Amniotic epithelial cell (primary cell): ENCODE results near the gene ZNF253.
"Not testable (repeated sequence)": the region's sequence is repeated elsewhere in the genome, so short reads cannot be mapped to it uniquely, and the experiment has no call there.

ENCODE experiments used
- DNase-seq: peaks from one replicate; pipeline ENCODE4 v3.0.0-alpha.2; 2010; ENCODE audit warnings: low read depth

ZNF253 gene

GRCh38 chr19:19865750-19866610 is at the start of gene ZNF253:
Gene ZNF253 (plus strand): TSS chr19:19865882. CDS start chr19:19865997, 115 bp downstream.
- peak; percentile 92 for DNase-seq

- DNase-seq, result no peak
Measured at GRCh38 chr19:19816679-19817078, 49.0 kb upstream of the ZNF253 start.

GRCh38 chr19:19817357-19817756 is 48.3 kb upstream of the ZNF253 start:
- no peak for DNase-seq

- DNase-seq, result no peak
Measured at GRCh38 chr19:19820774-19821320, 44.8 kb upstream of the ZNF253 start.

GRCh38 chr19:19821366-19821951 is 44.2 kb upstream of the ZNF253 start, which contains the start of gene ZNF506:
Gene ZNF506 (minus strand): TSS chr19:19821750. CDS start chr19:19821603, 147 bp downstream.
- DNase-seq, result peak; percentile 96

GRCh38 chr19:19821976-19822375 is 43.7 kb upstream of the ZNF253 start:
- DNase-seq, result not testable (repeated sequence)

GRCh38 chr19:19823916-19824315 is 41.8 kb upstream of the ZNF253 start:
- DNase-seq, result no peak

GRCh38 chr19:19826875-19827274 is 38.8 kb upstream of the ZNF253 start:
- DNase-seq, result no peak

GRCh38 chr19:19835560-19836038 is 30.1 kb upstream of the ZNF253 start:
- DNase-seq, result no peak

- no peak for DNase-seq
Measured at GRCh38 chr19:19847781-19848180, 17.9 kb upstream of the ZNF253 start.

- no peak for DNase-seq
Measured at GRCh38 chr19:19849056-19849455, 16.6 kb upstream of the ZNF253 start.

- not testable (repeated sequence) for DNase-seq
Measured at GRCh38 chr19:19851740-19852139, 13.9 kb upstream of the ZNF253 start.

GRCh38 chr19:19858751-19859150 is 6.9 kb upstream of the ZNF253 start:
- no peak for DNase-seq

GRCh38 chr19:19860756-19861390 is 4.8 kb upstream of the ZNF253 start:
- DNase-seq, result peak; percentile 23

- peak; percentile 8 for DNase-seq
Measured at GRCh38 chr19:19866611-19867248, 1.0 kb downstream of the ZNF253 start.

- DNase-seq, result not testable (repeated sequence)
Measured at GRCh38 chr19:19870086-19870485, 4.4 kb downstream of the ZNF253 start.

GRCh38 chr19:19871932-19872331 is 6.2 kb downstream of the ZNF253 start:
- no peak for DNase-seq

- peak; percentile 54 for DNase-seq
Measured at GRCh38 chr19:19873381-19873780, 7.7 kb downstream of the ZNF253 start.

GRCh38 chr19:19877724-19878123 is 12.0 kb downstream of the ZNF253 start:
- DNase-seq, result no peak

- DNase-seq, result no peak
Measured at GRCh38 chr19:19884583-19884982, 18.9 kb downstream of the ZNF253 start.

GRCh38 chr19:19892055-19892941 is 26.6 kb downstream of the ZNF253 start:
- not testable (repeated sequence) for DNase-seq
